ENCODE measurements around the gene PCNT. TPM values are rescaled to one million over a fixed set of nuclear protein-coding genes. Genes with fewer than 3 reads are reported as not detected.

The PCNT gene
- total RNA-seq, 1 donor from 2014 or later = 36.0 TPM

DNA sequence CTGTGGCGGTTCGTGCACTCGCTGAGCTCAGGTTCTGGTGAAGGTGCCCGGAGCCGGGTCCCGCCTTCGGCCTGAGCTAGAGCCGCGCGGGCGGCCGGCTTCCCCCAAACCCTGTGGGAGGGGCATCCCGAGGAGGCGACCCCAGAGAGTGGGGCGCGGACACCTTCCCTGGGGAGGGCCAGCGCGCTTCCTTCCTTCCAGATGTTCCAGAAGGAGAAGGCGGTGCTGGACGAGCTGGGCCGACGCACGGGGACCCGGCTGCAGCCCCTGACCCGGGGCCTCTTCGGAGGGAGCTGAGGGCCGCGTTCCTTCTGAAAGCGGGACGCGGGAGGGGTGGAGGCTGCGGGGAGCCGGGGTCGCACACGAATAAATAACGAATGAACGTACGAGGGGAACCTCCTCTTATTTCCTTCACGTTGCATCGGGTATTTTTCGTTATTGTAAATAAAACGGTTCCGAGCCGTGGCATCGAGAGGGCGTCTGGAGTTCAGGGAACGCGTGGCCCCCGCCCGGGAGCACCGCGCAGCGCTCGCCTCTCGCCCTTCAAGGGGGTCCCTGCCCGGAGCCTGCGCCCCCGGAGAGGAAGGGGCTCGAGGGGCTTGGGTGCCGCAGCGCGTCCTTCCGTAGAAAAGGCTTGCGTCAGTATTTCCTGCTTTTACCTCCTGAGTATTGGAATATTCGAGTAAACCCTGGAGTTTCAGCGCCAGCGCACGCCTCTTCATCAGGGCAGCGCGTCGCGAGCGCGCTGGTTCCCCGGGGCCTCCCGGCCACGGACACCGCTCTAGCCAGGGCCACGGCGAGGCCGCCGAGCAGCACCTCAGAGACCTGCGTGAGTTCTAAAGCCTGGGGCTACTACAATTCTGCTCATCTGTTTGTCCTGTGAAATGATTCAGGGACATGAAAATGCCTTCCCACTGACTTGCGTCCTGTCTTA, 26.4 kb upstream of the PCNT start:
- peak overlapping the region; percentile 78 for H3K4me3 Mint-ChIP-seq (ENCODE audit: unreplicated experiment)
- peaks cover 2% of the 10 kb centered on the region for H3K4me1 Mint-ChIP-seq (ENCODE audit: unreplicated experiment)
- no peaks in the 10 kb centered on the region for H3K9me3 Mint-ChIP-seq (ENCODE audit: unreplicated experiment)
- no peak for TF ChIP-seq CTCF (IDR thresholded peaks at IDR 0.05; ENCODE audit: unreplicated experiment)
- peak overlapping the region; percentile 52 for H3K27ac Mint-ChIP-seq (ENCODE audit: unreplicated experiment)
- peaks cover 6% of the 10 kb centered on the region for H3K27me3 Mint-ChIP-seq (ENCODE audit: unreplicated experiment)
- DNase-seq (ENCODE audit: low spot score) = peak; percentile 33
- H3K36me3 Mint-ChIP-seq (ENCODE audit: low read depth, unreplicated experiment) = peaks cover 9% of the 10 kb centered on the region

- Mint-ChIP-seq H3K4me3 (ENCODE audit: unreplicated experiment) (no peak overlapping the region), H3K27me3 (ENCODE audit: unreplicated experiment) (peaks cover 6% of the 10 kb centered on the region)
- no peak for TF ChIP-seq CTCF (IDR thresholded peaks at IDR 0.05; ENCODE audit: unreplicated experiment)
Observed at GRCh38 chr21:46299167-46299566, 24.8 kb upstream of the PCNT start.

DNA sequence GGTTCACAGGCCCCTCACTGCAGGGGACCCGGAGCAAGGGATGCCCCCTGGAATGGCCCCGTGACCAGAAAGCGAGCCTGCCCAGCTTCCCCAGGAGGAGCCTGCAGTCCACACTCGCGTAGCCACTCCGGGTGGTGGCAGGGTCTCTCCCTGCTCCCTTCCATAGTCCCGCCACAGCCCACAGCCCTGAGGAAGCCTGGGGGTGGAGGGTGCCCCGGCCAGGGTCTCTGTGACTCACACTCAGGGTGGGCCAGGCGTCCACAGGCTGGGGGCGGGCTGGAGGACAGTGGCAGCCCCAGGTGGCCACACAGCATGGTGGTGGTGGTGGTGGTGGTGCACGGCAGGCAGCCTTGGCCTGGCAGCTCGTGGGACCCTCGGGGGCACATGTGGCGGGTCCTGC, 22.2 kb upstream of the PCNT start:
- DNase-seq (ENCODE audit: low spot score) = no peak
- H3K4me1 Mint-ChIP-seq (ENCODE audit: unreplicated experiment) = peaks cover 2% of the 10 kb centered on the region
- H3K9me3 Mint-ChIP-seq (ENCODE audit: unreplicated experiment) = no peaks in the 10 kb centered on the region
- no peak for TF ChIP-seq CTCF (IDR thresholded peaks at IDR 0.05; ENCODE audit: unreplicated experiment)
- H3K36me3 Mint-ChIP-seq (ENCODE audit: low read depth, unreplicated experiment) = peaks cover 12% of the 10 kb centered on the region
- no peak overlapping the region for H3K4me3 Mint-ChIP-seq (ENCODE audit: unreplicated experiment)
- H3K27me3 Mint-ChIP-seq (ENCODE audit: unreplicated experiment) = peaks cover 2% of the 10 kb centered on the region
- no peak overlapping the region for H3K27ac Mint-ChIP-seq (ENCODE audit: unreplicated experiment)

More at GRCh38 chr21:46299167-46299566, 24.8 kb upstream of the PCNT start:
- H3K9me3 Mint-ChIP-seq (ENCODE audit: unreplicated experiment) = no peaks in the 10 kb centered on the region
- H3K36me3 Mint-ChIP-seq (ENCODE audit: low read depth, unreplicated experiment) = peaks cover 9% of the 10 kb centered on the region
- H3K27ac Mint-ChIP-seq (ENCODE audit: unreplicated experiment) = no peak overlapping the region
- H3K4me1 Mint-ChIP-seq (ENCODE audit: unreplicated experiment) = peaks cover 2% of the 10 kb centered on the region
- no peak for DNase-seq (ENCODE audit: low spot score)

GRCh38 chr21:46304437-46304836, 19.5 kb upstream of the PCNT start:
- Mint-ChIP-seq H3K9me3 (ENCODE audit: unreplicated experiment) (no peaks in the 10 kb centered on the region), H3K4me3 (ENCODE audit: unreplicated experiment) (no peak overlapping the region), H3K36me3 (ENCODE audit: low read depth, unreplicated experiment) (peaks cover 12% of the 10 kb centered on the region), H3K27me3 (ENCODE audit: unreplicated experiment) (no peaks in the 10 kb centered on the region), H3K27ac (ENCODE audit: unreplicated experiment) (no peak overlapping the region), H3K4me1 (ENCODE audit: unreplicated experiment) (no peaks in the 10 kb centered on the region)
- DNase-seq (ENCODE audit: low spot score) = no peak
- TF ChIP-seq CTCF (IDR thresholded peaks at IDR 0.05; ENCODE audit: unreplicated experiment) = no peak

- H3K27ac Mint-ChIP-seq (ENCODE audit: unreplicated experiment) = no peak overlapping the region
Observed at GRCh38 chr21:46304955-46305354, 19.0 kb upstream of the PCNT start.

More at GRCh38 chr21:46304955-46305354, 19.0 kb upstream of the PCNT start:
- Mint-ChIP-seq H3K9me3 (ENCODE audit: unreplicated experiment) (no peaks in the 10 kb centered on the region), H3K27me3 (ENCODE audit: unreplicated experiment) (no peaks in the 10 kb centered on the region), H3K4me3 (ENCODE audit: unreplicated experiment) (no peak overlapping the region), H3K36me3 (ENCODE audit: low read depth, unreplicated experiment) (peaks cover 12% of the 10 kb centered on the region), H3K4me1 (ENCODE audit: unreplicated experiment) (no peaks in the 10 kb centered on the region)
- DNase-seq (ENCODE audit: low spot score) = no peak
- TF ChIP-seq CTCF (IDR thresholded peaks at IDR 0.05; ENCODE audit: unreplicated experiment) = no peak
